Mesenchymal stem cell (in vitro differentiated cells and primary cell): ENCODE measurements around the gene ARMC12.

Source experiments
- DNase-seq: peaks from one replicate; pipeline ENCODE4 v3.0.0-alpha.2; 2013
- H2AFZ ChIP-seq: one replicate; pipeline ENCODE4 v1.6.1; 2013; ENCODE audit warnings: low read depth, mild to moderate bottlenecking, control low read depth, inconsistent platforms, low read length, moderate library complexity
- H2AK5ac ChIP-seq: 2 replicates; pipeline ENCODE4 v1.6.1; 2013; ENCODE audit warnings: low read length, moderate library complexity, mild to moderate bottlenecking, inconsistent platforms; ENCODE audit not compliant: severe bottlenecking
- H2BK120ac ChIP-seq: one replicate; pipeline ENCODE4 v1.6.1; 2013; ENCODE audit warnings: low read depth, mild to moderate bottlenecking, inconsistent platforms, low read length, moderate library complexity
- H2BK12ac ChIP-seq, 2 experiments: one replicate each; pipeline ENCODE4 v1.6.1; 2013; ENCODE audit warnings: inconsistent platforms in 2 of 2, low read length in 2 of 2, mild to moderate bottlenecking in 2 of 2, moderate library complexity in 2 of 2, control low read depth in 1 of 2
- H2BK15ac ChIP-seq: one replicate; pipeline ENCODE4 v1.6.1; 2013; ENCODE audit warnings: mild to moderate bottlenecking, low read depth, inconsistent platforms; ENCODE audit not compliant: poor library complexity, severe bottlenecking
- H2BK5ac ChIP-seq: 2 replicates; pipeline ENCODE4 v1.6.1; 2013; ENCODE audit warnings: low read depth, mild to moderate bottlenecking, low read length, control low read depth, inconsistent platforms; ENCODE audit not compliant: poor library complexity, severe bottlenecking
- H3K14ac ChIP-seq, 2 experiments: one replicate each; pipeline ENCODE4 v1.6.1; 2013; ENCODE audit warnings: inconsistent platforms in 2 of 2, low read length in 2 of 2, control low read depth in 1 of 2, mild to moderate bottlenecking in 1 of 2, moderate library complexity in 1 of 2
- H3K18ac ChIP-seq, 2 experiments: one replicate each; pipeline ENCODE4 v1.6.1; 2013; ENCODE audit warnings: inconsistent platforms in 2 of 2, low read length in 2 of 2, control low read depth in 1 of 2, low read depth in 1 of 2, mild to moderate bottlenecking in 1 of 2
- H3K23ac ChIP-seq, 2 experiments: one replicate each; pipeline ENCODE4 v1.6.1; 2013; ENCODE audit warnings: inconsistent platforms in 2 of 2, low read length in 2 of 2, mild to moderate bottlenecking in 2 of 2, moderate library complexity in 2 of 2, control low read depth in 1 of 2
- H3K27ac ChIP-seq: 2 replicates; pipeline ENCODE4 v1.5.1; 2013; ENCODE audit warnings: mild to moderate bottlenecking, moderate library complexity, low read length, control low read depth, inconsistent platforms; ENCODE audit not compliant: poor library complexity, severe bottlenecking
- H3K27me3 ChIP-seq, 2 experiments: 2 replicates each; pipeline versions ENCODE4 v1.6.1 to v1.7.0; 2013; ENCODE audit warnings: low read length in 2 of 2, mild to moderate bottlenecking in 2 of 2, moderate library complexity in 2 of 2, control low read depth in 1 of 2, inconsistent platforms in 1 of 2; ENCODE audit not compliant: control insufficient read depth in 1 of 2, insufficient read depth in 1 of 2
- H3K36me3 ChIP-seq, 2 experiments: 2 replicates each; pipeline versions ENCODE4 v1.6.1 to v1.7.0; 2013; ENCODE audit warnings: low read length in 2 of 2, control low read depth in 1 of 2, inconsistent platforms in 1 of 2, low read depth in 1 of 2, mild to moderate bottlenecking in 1 of 2; ENCODE audit not compliant: insufficient read depth in 2 of 2, control insufficient read depth in 1 of 2
- H3K4ac ChIP-seq, 2 experiments: one replicate each; pipeline ENCODE4 v1.6.1; 2013; ENCODE audit warnings: inconsistent platforms in 2 of 2, low read length in 2 of 2, mild to moderate bottlenecking in 2 of 2, moderate library complexity in 2 of 2, control low read depth in 1 of 2, low read depth in 1 of 2
- H3K4me1 ChIP-seq: 2 replicates; pipeline ENCODE4 v1.6.1; 2013; ENCODE audit warnings: low read depth, low read length, control low read depth; ENCODE audit not compliant: control insufficient read depth, insufficient read depth
- H3K4me2 ChIP-seq: 2 replicates; pipeline ENCODE4 v1.6.1; 2013; ENCODE audit warnings: low read length, mild to moderate bottlenecking, inconsistent platforms; ENCODE audit not compliant: poor library complexity, severe bottlenecking
- H3K4me3 ChIP-seq, 2 experiments: 2 replicates each; pipeline versions ENCODE4 v1.5.1 to v1.7.0; 2013; ENCODE audit warnings: low read length in 2 of 2, mild to moderate bottlenecking in 2 of 2, control low read depth in 1 of 2, low read depth in 1 of 2; ENCODE audit not compliant: insufficient read depth in 1 of 2
- H3K79me1 ChIP-seq: replicated peaks from 2 replicates; pipeline ENCODE4 v1.6.1; 2013; ENCODE audit warnings: mild to moderate bottlenecking, control low read depth, low read length, inconsistent platforms; ENCODE audit not compliant: poor library complexity, severe bottlenecking
- H3K9ac ChIP-seq: 2 replicates; pipeline ENCODE4 v1.7.0; 2013; ENCODE audit warnings: mild to moderate bottlenecking, low read length, moderate library complexity
- H3K9me3 ChIP-seq: 2 replicates; pipeline ENCODE4 v1.7.0; 2013; ENCODE audit warnings: mild to moderate bottlenecking, low read length; ENCODE audit not compliant: control insufficient read depth
- H4K8ac ChIP-seq: one replicate; pipeline ENCODE4 v1.6.1; 2013; ENCODE audit warnings: inconsistent platforms, mild to moderate bottlenecking, low read length, moderate library complexity
- H4K91ac ChIP-seq: one replicate; pipeline ENCODE4 v1.6.1; 2013; ENCODE audit warnings: mild to moderate bottlenecking, low read length, inconsistent platforms
- WGBS: methylation state at CpG from one replicate; pipeline ENCODE4 v1.1.7; 2013; ENCODE audit warnings: mixed read lengths; 5-methylcytosine and 5-hydroxymethylcytosine counted together

ARMC12 gene

DNA sequence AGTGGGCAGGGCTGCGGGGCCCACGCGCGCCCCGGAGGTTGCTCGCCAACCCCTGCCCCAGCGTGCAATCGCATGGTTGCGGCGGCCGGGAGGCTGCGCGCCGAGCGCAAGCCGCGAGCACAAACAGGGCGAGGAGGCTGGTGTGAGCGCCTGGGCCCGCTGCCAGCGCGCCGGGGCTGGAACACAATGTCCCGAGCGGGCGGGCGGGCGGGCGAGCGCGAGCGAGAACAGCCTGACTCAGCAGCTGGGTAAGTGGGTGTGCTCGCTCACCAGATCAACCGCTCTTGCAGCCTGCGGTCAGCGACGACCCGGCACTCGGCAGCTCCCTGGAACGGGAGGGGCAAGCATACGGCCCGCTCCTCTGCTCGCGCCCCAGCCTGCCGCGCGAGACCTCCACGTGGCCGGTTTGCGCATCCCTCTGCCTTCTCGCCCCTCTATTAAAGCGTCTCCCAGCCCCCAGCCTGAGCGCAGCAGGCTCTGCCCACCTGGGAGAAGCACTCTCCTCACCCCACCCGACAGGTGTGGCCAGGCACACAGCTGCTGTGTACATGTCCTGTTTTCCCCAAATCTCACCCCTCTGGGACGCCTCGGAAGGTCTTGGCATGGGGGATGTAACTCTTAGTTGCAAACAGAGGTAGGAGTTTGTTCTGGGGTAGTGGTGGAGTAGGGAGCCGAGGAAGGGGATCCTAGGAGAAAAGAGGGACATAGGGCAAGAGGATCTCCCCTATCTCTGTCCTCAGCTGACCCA is 8.7 kb upstream of the ARMC12 start:
- peak overlapping the region; percentile 100 for H4K8ac ChIP-seq

GRCh38 chr6:35728683-35729678 is 7.9 kb upstream of the ARMC12 start:
- Histone ChIP-seq H3K4me2 (peak overlapping the region; percentile 90), H3K18ac (peak overlapping the region; percentile 99 to 100), H3K27ac (no peak overlapping the region), H3K4ac (peak overlapping the region; percentile 99 to 100), H3K36me3 (no peaks in the 10 kb centered on the region), H4K91ac (peak overlapping the region; percentile 100), H2BK5ac (no peak overlapping the region), H4K8ac (peak overlapping the region; percentile 100), H3K9me3 (no peaks in the 10 kb centered on the region), H3K14ac (peak overlapping the region in 1 of 2 experiments; percentile 89), H3K23ac (peak overlapping the region; percentile 20 to 26), H3K79me1 (no peaks in the 10 kb centered on the region), H3K9ac (peak overlapping the region; percentile 82), H3K4me1 (peaks cover 47% of the 10 kb centered on the region), H2AFZ (no peak overlapping the region), H3K27me3 (peaks cover 0 to 8% of the 10 kb centered on the region in 2 experiments), H2AK5ac (peak overlapping the region; percentile 78), H2BK12ac (peak overlapping the region; percentile 99 to 100), H2BK15ac (peak overlapping the region; percentile 98), H2BK120ac (peak overlapping the region; percentile 99), H3K4me3 (peak overlapping the region in 1 of 2 experiments; percentile 72)
- WGBS: 83% methylated on average over 10 of the region's 12 CpGs
- no peak for DNase-seq

More for the DNA sequence above, 8.7 kb upstream of the ARMC12 start:
- peak overlapping the region; percentile 64 for H2AFZ ChIP-seq
- peak; percentile 98 for DNase-seq
- H3K27ac ChIP-seq: peak overlapping the region; percentile 77
- peak overlapping the region; percentile 62 to 77 for H3K4me3 ChIP-seq
- H3K9ac ChIP-seq: peak overlapping the region; percentile 82
- peaks cover 46% of the 10 kb centered on the region for H3K4me1 ChIP-seq
- H2BK120ac ChIP-seq: peak overlapping the region; percentile 99
- peak overlapping the region; percentile 99 to 100 for H3K4ac ChIP-seq
- H2BK15ac ChIP-seq: peak overlapping the region; percentile 100
- peak overlapping the region; percentile 99 to 100 for H3K18ac ChIP-seq
- H3K27me3 ChIP-seq: peaks cover 0 to 8% of the 10 kb centered on the region in 2 experiments
- peak overlapping the region; percentile 26 to 97 for H3K23ac ChIP-seq
- H3K79me1 ChIP-seq: no peaks in the 10 kb centered on the region
- WGBS: under 1% methylated on average over 50 of the region's 57 CpGs
- H3K14ac ChIP-seq: peak overlapping the region in 1 of 2 experiments; percentile 98
- peak overlapping the region; percentile 100 for H4K91ac ChIP-seq
- peak overlapping the region; percentile 54 for H2BK5ac ChIP-seq
- peak overlapping the region; percentile 78 for H2AK5ac ChIP-seq
- peak overlapping the region; percentile 99 to 100 for H2BK12ac ChIP-seq
- no peaks in the 10 kb centered on the region for H3K36me3 ChIP-seq
- peak overlapping the region; percentile 91 for H3K4me2 ChIP-seq
- H3K9me3 ChIP-seq: no peaks in the 10 kb centered on the region

GRCh38 chr6:35729722-35730121 is 7.1 kb upstream of the ARMC12 start:
- Histone ChIP-seq H3K4ac (peak overlapping the region; percentile 86 to 87), H3K23ac (peak overlapping the region in 1 of 2 experiments; percentile 60), H3K4me3 (no peak overlapping the region), H2AK5ac (peak overlapping the region; percentile 45), H4K8ac (peak overlapping the region; percentile 84), H3K4me2 (no peak overlapping the region), H2BK12ac (peak overlapping the region; percentile 99 to 100), H2BK5ac (no peak overlapping the region), H3K18ac (peak overlapping the region; percentile 81 to 88), H3K27me3 (peaks cover 0 to 5% of the 10 kb centered on the region in 2 experiments), H3K27ac (no peak overlapping the region), H2BK120ac (peak overlapping the region; percentile 90), H2BK15ac (peak overlapping the region; percentile 91), H4K91ac (peak overlapping the region; percentile 97), H3K9ac (no peak overlapping the region), H3K9me3 (no peaks in the 10 kb centered on the region), H3K36me3 (no peaks in the 10 kb centered on the region), H3K14ac (peak overlapping the region in 1 of 2 experiments; percentile 71), H3K4me1 (peaks cover 47% of the 10 kb centered on the region), H3K79me1 (no peaks in the 10 kb centered on the region), H2AFZ (no peak overlapping the region)
- 83% methylated on average over 2 of the region's 2 CpGs for WGBS
- DNase-seq: no peak
